ENCODE results near the gene CDK7. TPM values are rescaled to one million over a fixed set of nuclear protein-coding genes. Genes with fewer than 3 reads are reported as not detected.
"Not testable (repeated sequence)": the region's sequence is repeated elsewhere in the genome, so short reads cannot be mapped to it uniquely, and the experiment has no call there.

The CDK7 gene
- total RNA-seq, 1 donor, result 91.1 TPM

DNA sequence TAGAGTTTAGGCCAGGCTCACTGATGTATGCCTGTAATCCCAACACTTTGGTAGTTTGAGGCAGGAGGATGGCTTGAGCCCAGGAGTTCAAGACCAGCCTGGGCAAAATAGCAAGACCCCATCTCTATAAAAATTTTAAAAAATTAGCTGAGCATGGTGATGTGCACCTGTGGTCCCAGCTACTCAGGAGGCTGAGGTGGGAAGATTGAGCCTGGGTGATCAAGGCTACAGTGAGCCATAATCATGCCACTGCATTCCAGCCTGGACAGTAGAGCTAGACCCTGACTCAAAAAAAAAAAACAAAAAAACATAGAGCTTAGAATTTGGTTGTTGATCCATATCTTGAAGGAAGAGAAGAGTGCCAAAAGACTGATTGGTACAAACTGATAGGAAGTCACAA is 14.7 kb upstream of the CDK7 start:
- TF ChIP-seq, protein P1, sequence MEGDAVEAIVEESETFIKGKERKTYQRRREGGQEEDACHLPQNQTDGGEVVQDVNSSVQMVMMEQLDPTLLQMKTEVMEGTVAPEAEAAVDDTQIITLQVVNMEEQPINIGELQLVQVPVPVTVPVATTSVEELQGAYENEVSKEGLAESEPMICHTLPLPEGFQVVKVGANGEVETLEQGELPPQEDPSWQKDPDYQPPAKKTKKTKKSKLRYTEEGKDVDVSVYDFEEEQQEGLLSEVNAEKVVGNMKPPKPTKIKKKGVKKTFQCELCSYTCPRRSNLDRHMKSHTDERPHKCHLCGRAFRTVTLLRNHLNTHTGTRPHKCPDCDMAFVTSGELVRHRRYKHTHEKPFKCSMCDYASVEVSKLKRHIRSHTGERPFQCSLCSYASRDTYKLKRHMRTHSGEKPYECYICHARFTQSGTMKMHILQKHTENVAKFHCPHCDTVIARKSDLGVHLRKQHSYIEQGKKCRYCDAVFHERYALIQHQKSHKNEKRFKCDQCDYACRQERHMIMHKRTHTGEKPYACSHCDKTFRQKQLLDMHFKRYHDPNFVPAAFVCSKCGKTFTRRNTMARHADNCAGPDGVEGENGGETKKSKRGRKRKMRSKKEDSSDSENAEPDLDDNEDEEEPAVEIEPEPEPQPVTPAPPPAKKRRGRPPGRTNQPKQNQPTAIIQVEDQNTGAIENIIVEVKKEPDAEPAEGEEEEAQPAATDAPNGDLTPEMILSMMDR (IDR thresholded peaks at IDR 0.05; ENCODE audit: insufficient read depth, low read depth, low read length), result no peak
- no peak overlapping the region for H3K4me3 ChIP-seq (ENCODE audit: low read depth, low read length)
- DNase-seq (ENCODE audit: low read depth), result no peak

DNA sequence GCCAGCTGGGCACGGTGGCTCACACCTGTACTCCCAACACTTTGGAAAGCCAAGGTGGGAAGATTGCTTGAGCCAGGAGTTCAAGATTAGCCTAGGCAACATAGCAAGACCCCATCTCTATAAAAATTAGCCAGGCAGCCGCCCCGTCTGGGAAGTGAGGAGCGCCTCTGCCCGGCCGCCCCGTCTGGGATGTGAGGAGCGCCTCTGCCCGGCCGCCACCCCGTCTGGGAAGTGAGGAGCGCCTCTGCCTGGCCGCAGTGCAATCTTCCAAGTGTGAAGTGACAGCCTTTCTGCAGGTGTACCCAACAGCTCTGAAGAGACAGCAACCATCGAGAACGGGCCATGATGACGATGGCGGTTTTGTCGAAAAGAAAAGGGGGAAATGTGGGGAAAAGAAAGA is 14.3 kb upstream of the CDK7 start:
- DNase-seq (ENCODE audit: low read depth); H3K4me3 ChIP-seq (ENCODE audit: low read depth, low read length): not testable (repeated sequence)

DNA sequence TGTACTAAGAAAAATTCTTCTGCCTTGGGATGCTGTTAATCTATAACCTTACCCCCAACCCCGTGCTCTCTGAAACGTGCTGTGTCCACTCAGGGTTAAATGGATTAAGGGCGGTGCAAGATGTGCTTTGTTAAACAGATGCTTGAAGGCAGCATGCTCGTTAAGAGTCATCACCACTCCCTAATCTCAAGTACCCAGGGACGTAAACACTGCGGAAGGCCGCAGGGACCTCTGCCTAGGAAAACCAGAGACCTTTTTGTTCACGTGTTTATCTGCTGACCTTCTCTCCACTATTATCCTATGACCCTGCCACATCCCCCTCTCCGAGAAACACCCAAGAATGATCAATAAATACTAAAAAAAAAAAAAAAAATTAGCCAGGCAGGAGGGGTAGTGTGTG is 13.9 kb upstream of the CDK7 start:
- not testable (repeated sequence) for H3K4me3 ChIP-seq (ENCODE audit: low read depth, low read length); DNase-seq (ENCODE audit: low read depth)

DNA sequence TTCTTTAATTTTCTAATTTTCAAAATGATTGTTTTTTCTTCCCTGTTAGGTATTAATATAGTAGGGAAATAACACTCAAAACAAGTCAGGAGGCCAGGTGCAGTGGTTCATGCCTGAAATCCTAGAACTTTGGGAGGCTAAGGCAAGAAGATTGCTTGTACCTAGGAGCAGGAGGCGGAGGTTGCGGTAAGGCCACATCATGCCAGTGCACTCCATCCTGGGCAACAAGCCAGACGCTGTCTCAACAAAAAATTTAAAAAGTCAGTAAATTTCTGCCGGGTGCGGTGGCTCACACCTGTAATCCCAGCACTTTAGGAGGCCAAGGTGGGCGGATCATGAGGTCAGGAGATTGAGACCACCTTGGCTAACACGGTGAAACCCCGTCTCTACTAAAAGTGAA is 10.2 kb upstream of the CDK7 start:
- DNase-seq (ENCODE audit: low read depth), result no peak
- no peak overlapping the region for H3K4me3 ChIP-seq (ENCODE audit: low read depth, low read length)
- TF ChIP-seq, protein P1 (IDR thresholded peaks at IDR 0.05; ENCODE audit: insufficient read depth, low read depth, low read length), result no peak

DNA sequence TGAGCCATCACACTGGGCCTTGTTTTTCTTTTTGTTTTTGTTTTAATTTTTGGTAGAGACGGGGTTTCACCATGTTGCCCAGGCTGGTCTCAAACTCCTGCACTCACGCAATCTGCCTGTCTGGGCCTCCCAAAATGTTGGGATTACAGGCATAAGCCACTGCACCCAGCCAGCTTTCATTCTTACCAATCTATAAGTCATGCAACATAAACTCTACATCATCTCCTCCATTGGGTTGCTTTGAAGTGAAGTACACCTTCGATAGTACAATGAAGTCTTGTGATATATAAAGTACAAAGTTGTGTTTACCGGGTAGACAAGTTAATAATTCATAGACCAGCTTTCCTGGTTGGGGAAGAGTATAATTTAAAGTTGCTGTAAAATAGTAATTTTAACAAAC is 8.8 kb upstream of the CDK7 start:
- no peak overlapping the region for H3K4me3 ChIP-seq (ENCODE audit: low read depth, low read length)
- DNase-seq (ENCODE audit: low read depth), result no peak
- TF ChIP-seq, protein P1 (IDR thresholded peaks at IDR 0.05; ENCODE audit: insufficient read depth, low read depth, low read length), result no peak

DNA sequence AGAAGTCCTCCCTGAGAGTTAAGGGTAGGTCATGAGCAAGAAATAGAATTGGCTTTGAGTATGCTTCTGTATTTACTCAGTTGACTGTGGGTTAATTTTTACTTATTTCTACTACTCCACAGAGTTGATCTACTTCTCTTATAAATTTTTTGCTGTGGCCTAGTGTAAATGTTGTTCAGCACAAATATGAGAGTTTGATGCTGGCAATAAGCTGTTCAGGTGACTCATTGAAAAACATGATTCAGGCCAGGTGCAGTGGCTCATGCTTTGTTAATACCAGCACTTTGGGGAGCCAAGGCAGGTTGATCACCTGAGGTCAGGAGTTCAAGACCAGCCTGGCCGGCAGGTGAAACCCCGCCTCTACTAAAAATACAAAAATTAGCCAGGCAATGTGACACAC is 4.5 kb upstream of the CDK7 start:
- TF ChIP-seq, protein P1 (IDR thresholded peaks at IDR 0.05; ENCODE audit: insufficient read depth, low read depth, low read length), result no peak
- DNase-seq (ENCODE audit: low read depth), result no peak
- no peak overlapping the region for H3K4me3 ChIP-seq (ENCODE audit: low read depth, low read length)

DNA sequence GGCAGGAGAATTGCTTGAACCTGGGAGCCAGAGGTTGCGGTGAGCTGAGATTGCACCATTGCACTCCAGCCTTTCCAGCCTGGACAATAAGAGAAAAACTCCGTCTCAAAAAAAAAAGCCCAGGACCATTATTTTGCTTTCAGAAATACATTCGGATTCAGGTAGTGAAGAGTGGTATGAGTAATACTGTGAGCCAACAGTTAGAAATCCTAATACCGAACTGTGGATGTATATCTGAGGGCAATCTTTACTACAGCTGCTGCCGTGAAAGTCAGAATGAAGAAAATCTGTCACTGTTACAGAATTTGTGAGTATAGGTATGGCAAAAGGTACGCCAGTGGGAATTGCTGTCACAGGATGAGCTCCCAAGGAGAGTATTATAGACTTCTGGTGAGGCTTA is 3.4 kb upstream of the CDK7 start:
- no peak for DNase-seq (ENCODE audit: low read depth)
- H3K4me3 ChIP-seq (ENCODE audit: low read depth, low read length), result no peak overlapping the region
- TF ChIP-seq, protein P1 (IDR thresholded peaks at IDR 0.05; ENCODE audit: insufficient read depth, low read depth, low read length), result no peak

DNA sequence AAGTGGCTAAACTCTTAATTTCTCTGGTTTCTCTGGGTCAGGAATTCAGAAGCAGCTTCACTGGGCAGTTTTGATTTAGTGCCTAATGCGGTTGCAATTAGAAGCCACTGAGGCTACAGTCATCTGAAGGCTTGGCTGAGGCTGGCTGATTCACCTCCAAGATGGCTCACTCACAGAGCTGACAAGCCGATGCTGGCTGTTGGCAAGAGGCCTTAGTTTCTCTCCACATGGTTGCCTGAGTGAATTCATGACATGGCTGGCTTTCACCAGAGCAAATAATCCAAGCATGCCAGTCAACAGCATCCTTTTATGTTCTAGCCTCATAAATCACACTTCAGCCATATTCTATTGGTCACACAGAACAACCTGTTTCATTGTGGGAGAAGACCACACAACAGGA is 2.8 kb upstream of the CDK7 start:
- no peak overlapping the region for H3K4me3 ChIP-seq (ENCODE audit: low read depth, low read length)
- TF ChIP-seq, protein P1 (IDR thresholded peaks at IDR 0.05; ENCODE audit: insufficient read depth, low read depth, low read length), result no peak
- no peak for DNase-seq (ENCODE audit: low read depth)

DNA sequence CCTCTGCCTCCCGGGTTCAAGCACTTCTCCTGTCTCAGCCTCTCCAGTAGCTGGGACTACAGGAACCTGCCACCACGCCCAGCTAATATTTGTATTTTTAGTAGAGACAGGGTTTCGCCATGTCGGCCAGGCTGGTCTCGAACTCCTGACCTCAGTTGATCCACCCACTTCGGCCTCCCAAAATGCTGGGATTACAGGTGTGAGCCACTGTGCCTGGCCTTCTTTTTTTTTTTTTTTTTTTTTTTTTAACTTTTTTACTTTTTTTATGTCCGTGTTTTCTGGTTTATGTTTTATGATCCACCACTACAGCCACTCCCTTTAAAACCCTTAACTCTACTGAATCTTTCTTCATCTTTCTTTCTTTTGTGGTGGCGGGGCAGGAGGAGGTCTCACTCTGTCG is 2.0 kb downstream of the CDK7 start:
- not testable (repeated sequence) for H3K4me3 ChIP-seq (ENCODE audit: low read depth, low read length); DNase-seq (ENCODE audit: low read depth)
